C1 segment of cervical spinal cord (tissue), 14 donors: ENCODE data around the gene SIRT7.

Experiments used
- DNase-seq, 14 donors: peaks; one replicate each; lab custom pipeline; 2025; lab: John Stamatoyannopoulos, UW

The SIRT7 gene

DNA sequence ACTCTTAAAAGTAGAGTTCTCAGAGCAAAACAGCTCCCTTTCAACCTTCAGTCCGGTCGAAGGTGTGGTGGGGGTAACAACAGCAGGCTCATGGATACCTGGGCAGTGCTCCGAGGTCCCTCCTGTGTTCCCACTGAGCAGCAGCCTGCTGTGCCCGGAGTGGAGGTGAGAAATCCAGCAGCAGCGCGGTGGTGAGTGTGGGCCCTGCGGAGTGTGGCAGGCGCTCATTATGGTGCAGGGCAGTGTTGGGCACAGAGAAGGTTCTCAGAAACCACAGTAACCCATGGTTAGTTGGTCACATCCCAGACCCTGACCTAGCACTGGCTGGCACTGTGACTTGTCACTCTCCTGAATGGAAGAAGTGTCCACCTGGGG is 52.6 kb downstream of the SIRT7 start:
- no peak for DNase-seq

DNA sequence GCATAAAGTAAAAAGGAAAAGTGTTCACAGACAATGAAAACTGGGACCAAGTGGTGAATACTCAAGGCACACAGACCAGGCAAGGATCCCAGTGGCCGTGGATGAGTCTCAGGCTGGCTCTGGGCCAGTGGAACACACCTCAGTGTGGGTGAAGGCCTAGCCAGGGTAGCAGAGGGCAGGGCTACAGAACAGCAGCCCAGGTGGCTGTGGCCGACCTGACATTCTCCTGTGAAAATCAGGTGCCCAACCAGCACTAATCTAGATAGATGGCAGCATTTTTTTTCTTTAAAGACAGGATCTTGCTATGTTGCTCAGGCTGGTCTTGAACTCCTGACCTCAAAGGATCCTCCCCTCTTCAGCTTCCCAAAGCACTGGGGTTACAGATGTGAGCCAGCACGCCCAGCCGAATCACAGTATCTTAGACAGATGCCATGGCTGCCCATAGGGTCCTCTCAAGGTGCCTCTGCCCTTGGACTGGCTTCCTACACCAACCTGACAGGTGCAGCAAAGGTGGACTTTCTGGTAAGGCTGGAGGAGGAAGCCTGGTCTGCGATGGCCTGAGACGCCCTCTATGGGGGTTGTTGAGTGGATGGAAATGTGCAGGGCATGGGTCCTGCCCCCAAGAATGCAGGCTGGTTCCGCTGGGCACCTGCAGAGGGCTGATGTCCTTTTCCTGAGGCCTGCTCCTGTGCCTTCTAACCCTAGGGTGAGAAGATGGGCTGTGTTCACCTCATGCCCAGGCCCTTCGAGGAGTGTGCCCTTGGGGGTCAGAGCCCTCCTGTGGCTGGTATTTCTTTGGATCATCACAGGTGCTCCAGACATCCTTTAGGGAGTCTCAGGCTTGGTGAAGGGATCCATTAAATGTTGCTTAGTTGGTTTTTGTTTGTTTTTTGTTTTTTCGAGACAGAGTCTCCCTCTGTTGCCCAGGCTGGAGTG is 53.9 kb downstream of the SIRT7 start:
- DNase-seq, result no peak

DNA sequence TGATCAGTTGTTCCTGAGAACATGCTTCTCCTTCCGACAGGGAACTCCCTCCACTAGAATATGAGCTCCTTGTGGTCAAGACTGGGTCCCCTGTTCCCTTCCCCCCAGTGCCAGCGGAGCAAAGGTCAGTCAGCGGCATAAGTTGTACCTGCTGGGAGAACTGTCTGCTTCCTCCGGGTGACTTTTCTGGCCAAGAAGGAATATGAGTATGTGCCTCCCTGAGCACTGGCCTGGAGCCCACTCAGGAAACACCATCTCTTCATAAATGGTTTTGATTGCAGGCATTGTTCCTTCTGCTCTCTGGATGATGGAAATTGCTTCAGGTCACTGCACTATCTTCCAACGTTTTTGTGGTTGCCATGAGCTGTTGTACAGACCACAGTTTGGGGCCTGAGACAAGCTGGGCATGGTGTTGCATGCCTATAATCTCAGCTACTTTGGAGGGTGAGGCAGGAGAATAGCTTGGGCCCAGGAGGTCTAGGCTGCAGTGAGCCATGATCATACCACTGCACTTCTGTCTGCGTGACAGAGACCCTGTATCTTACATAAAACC is 54.8 kb downstream of the SIRT7 start:
- no peak for DNase-seq
